Vagina (tissue), 2 donors: ENCODE data around the gene ECM1. TPM values are rescaled to one million over a fixed set of nuclear protein-coding genes. Genes with fewer than 3 reads are reported as not detected.

Source experiments
- DNase-seq, 2 donors: peaks; one replicate each; pipeline ENCODE4 v3.0.0-alpha.2; 2017; ENCODE audit errors: extremely low spot score in 2 of 2
- H3K27ac ChIP-seq: fragments of 200-600 bp; sonication (generic); one replicate; pipeline ENCODE4 v1.5.1; 2019
- H3K27me3 ChIP-seq: fragments of 200-600 bp; sonication (generic); one replicate; pipeline ENCODE4 v1.5.1; 2019
- H3K36me3 ChIP-seq, 2 donors: fragments of 200-600 bp; sonication (generic); one replicate each; pipeline ENCODE4 v1.5.1; 2017 to 2019
- H3K4me1 ChIP-seq: fragments of 200-600 bp; sonication (generic); one replicate; pipeline ENCODE4 v1.5.1; 2019
- H3K4me3 ChIP-seq, 2 donors: fragments of 200-600 bp; sonication (generic); 1 replicate in 1 of 2; 2 replicates in 1 of 2; pipeline ENCODE4 v1.5.1; 2016 to 2019
- H3K9me3 ChIP-seq: fragments of 200-600 bp; sonication (generic); one replicate; pipeline ENCODE4 v1.5.1; 2019
- POLR2A ChIP-seq, 2 donors: fragments of 450-650 bp; IDR thresholded peaks; one replicate each; pipeline ENCODE4 v1.6.1; 2017; ENCODE audit warnings: antibody characterized with exemption in 2 of 2, mild to moderate bottlenecking in 2 of 2, moderate library complexity in 2 of 2
- POLR2AphosphoS5 ChIP-seq, 2 donors: sonication (generic); formaldehyde crosslinking; IDR thresholded peaks; one replicate each; pipeline ENCODE4 v1.9.0; 2017; ENCODE audit warnings: antibody characterized with exemption in 2 of 2, mild to moderate bottlenecking in 2 of 2, low read depth in 1 of 2; ENCODE audit not compliant: insufficient read depth in 1 of 2
- intact Hi-C: fragments of 100-400 bp; cut with DNase I; formaldehyde crosslinking; loops from one replicate; pipeline ENCODE4 v1.15.1; 2023
- total RNA-seq: library from RNA; depleted of rRNA; stranded (reverse); fragments of >200 nt; gene quantifications from one replicate; pipeline ENCODE4 v1.2.3, GENCODE V29; 2016
- TF ChIP-seq, protein P1 (sequence below), 3 experiments: fragments of 450-650 bp in 2 of 3; fragments of 200-600 bp in 1 of 3; sonication (generic) in 1 of 3; IDR thresholded peaks; one replicate each; pipeline ENCODE4 v1.5.1; 2017 to 2019; ENCODE audit warnings: antibody characterized with exemption in 3 of 3, mild to moderate bottlenecking in 2 of 3, moderate library complexity in 2 of 3

ECM1 gene
- total RNA-seq, 1 donor from 2014 or later = 130 TPM

DNA sequence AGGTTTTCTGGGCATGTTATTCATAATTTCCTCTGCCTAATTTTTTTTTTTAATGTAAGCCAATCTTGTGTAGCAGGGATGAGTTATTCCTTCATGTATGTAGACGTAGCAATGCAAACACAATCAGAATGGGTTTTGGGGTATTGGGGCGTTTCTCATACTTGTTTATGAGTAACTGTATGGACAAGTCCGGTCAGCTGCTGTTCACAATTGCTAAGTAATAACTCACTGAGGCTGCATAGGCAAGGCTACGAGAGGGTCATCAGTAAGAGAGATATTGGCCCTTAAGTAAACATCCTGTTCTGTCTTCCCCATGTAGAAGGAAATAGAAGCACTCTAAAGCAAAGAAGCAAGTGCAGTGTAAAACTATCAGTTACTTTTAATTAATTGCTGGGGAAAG, 30.2 kb upstream of the ECM1 start:
- Histone ChIP-seq H3K36me3 (peaks cover 0 to 5% of the 10 kb centered on the region in 2 donors), H3K27me3 (no peaks in the 10 kb centered on the region), H3K4me3 (no peak overlapping the region), H3K4me1 (no peaks in the 10 kb centered on the region), H3K9me3 (no peaks in the 10 kb centered on the region), H3K27ac (no peak overlapping the region)
- TF ChIP-seq, protein P1, sequence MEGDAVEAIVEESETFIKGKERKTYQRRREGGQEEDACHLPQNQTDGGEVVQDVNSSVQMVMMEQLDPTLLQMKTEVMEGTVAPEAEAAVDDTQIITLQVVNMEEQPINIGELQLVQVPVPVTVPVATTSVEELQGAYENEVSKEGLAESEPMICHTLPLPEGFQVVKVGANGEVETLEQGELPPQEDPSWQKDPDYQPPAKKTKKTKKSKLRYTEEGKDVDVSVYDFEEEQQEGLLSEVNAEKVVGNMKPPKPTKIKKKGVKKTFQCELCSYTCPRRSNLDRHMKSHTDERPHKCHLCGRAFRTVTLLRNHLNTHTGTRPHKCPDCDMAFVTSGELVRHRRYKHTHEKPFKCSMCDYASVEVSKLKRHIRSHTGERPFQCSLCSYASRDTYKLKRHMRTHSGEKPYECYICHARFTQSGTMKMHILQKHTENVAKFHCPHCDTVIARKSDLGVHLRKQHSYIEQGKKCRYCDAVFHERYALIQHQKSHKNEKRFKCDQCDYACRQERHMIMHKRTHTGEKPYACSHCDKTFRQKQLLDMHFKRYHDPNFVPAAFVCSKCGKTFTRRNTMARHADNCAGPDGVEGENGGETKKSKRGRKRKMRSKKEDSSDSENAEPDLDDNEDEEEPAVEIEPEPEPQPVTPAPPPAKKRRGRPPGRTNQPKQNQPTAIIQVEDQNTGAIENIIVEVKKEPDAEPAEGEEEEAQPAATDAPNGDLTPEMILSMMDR (IDR thresholded peaks at IDR 0.05) = no peak
- TF ChIP-seq POLR2AphosphoS5 (IDR thresholded peaks at IDR 0.05; ENCODE audit: insufficient read depth in 1 of 2, low read depth in 1 of 2) (no peak), POLR2A (IDR thresholded peaks at IDR 0.05) (no peak)
- no peak for DNase-seq
- intact Hi-C loops = no loop called here

DNA sequence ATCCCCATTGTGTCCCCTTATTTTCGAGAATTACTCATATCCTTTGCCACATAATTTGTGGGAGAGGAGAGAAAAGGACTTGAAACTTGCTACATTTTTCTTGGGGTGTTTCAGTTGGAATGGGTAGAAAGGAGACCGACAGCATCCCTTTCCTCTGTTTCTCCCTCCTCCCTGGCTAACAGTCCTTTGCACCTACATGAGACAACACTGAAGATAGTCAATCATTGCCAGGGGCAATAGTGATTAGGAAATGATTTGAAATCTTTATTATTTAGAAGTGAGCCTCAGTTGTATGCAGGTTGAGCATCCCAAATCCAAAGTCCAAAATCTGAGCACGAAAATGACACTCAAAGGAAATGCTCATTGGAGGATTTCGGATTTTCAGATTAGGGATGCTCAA, 28.5 kb upstream of the ECM1 start:
- intact Hi-C loops = no loop called here
- DNase-seq = no peak
- TF ChIP-seq POLR2A (IDR thresholded peaks at IDR 0.05) (no peak), POLR2AphosphoS5 (IDR thresholded peaks at IDR 0.05; ENCODE audit: insufficient read depth in 1 of 2, low read depth in 1 of 2) (no peak)
- TF ChIP-seq, protein P1 (IDR thresholded peaks at IDR 0.05) = no peak
- no peaks in the 10 kb centered on the region for H3K36me3 ChIP-seq
- H3K4me1 ChIP-seq = no peaks in the 10 kb centered on the region
- no peaks in the 10 kb centered on the region for H3K9me3 ChIP-seq
- no peak overlapping the region for H3K27ac ChIP-seq
- no peaks in the 10 kb centered on the region for H3K27me3 ChIP-seq
- no peak overlapping the region for H3K4me3 ChIP-seq

DNA sequence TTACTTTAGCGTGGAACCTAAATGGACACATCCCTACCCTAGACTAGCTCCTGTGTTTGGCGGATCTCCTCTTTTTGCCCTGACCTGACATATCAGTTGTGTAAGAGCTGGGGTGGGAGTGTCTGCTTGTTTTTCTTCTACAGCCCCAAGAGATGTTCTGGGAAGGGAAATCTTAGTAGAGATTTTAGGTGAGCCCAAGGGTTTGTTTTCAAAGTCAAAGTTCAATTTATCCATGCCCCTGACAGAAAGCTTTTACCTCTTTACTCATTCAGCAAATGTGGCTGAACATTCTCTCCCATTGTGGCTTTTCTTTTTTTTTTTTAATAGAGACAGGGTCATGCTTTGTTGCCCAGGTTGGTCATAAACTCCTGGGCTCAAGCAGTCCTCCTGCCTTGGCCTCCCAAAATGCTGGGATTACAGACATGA, 28.0 kb upstream of the ECM1 start:
- DNase-seq = no peak
- no peak for TF ChIP-seq POLR2AphosphoS5 (IDR thresholded peaks at IDR 0.05; ENCODE audit: insufficient read depth in 1 of 2, low read depth in 1 of 2)
- TF ChIP-seq, protein P1 (IDR thresholded peaks at IDR 0.05) = no peak
- no peak for TF ChIP-seq POLR2A (IDR thresholded peaks at IDR 0.05)
- H3K9me3 ChIP-seq = no peaks in the 10 kb centered on the region
- H3K4me1 ChIP-seq = no peaks in the 10 kb centered on the region
- H3K4me3 ChIP-seq = no peak overlapping the region
- H3K27me3 ChIP-seq = no peaks in the 10 kb centered on the region
- intact Hi-C loops = no loop called here
- no peaks in the 10 kb centered on the region for H3K36me3 ChIP-seq
- H3K27ac ChIP-seq = no peak overlapping the region

DNA sequence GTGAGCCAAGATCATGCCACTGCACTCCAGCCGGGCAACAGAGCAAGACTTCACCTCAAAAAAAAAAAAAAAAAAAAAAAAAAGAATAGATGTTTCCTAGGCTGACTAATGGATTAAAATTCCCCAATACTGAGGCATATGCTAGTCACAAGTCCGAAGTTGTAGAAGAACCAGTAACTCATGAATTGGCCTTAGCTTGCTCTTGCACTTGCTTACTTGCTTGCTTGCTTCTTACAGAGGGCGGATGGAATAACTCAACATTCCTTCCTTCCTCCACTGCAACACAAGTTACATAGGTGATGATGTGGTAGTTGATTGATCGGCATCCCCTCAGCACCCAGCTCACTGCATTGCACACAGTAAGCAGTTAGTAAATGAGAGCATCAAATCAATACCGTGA, 23.5 kb upstream of the ECM1 start:
- H3K27ac ChIP-seq = no peak overlapping the region
- H3K27me3 ChIP-seq = no peaks in the 10 kb centered on the region
- intact Hi-C loops = no loop called here
- no peak for DNase-seq
- TF ChIP-seq POLR2AphosphoS5 (IDR thresholded peaks at IDR 0.05; ENCODE audit: insufficient read depth in 1 of 2, low read depth in 1 of 2) (no peak), POLR2A (IDR thresholded peaks at IDR 0.05) (no peak)
- TF ChIP-seq, protein P1 (IDR thresholded peaks at IDR 0.05) = no peak
- H3K36me3 ChIP-seq = no peaks in the 10 kb centered on the region
- no peaks in the 10 kb centered on the region for H3K9me3 ChIP-seq
- H3K4me3 ChIP-seq = no peak overlapping the region
- H3K4me1 ChIP-seq = peaks cover 10% of the 10 kb centered on the region

DNA sequence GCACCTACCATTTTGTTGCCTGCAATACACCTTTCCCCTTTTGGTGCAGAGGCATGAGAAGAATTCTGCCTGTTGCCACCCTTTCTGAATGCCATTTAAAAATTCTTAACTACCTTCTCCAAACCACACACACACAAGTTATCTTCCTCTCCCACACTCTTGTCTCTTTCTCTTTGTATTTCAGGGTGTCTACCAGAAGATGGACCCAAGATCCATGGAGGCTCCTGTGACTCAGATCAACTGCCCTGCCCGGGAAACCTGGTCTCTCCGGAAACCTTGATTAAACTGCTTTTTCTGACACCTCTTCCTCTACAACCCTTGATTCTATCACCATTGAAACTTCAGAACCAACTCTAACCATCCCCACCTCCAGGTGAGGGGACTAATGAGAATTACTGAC, 23.0 kb upstream of the ECM1 start:
- no peaks in the 10 kb centered on the region for H3K9me3 ChIP-seq
- H3K27me3 ChIP-seq = no peaks in the 10 kb centered on the region
- TF ChIP-seq, protein P1 (IDR thresholded peaks at IDR 0.05) = no peak
- TF ChIP-seq POLR2AphosphoS5 (IDR thresholded peaks at IDR 0.05; ENCODE audit: insufficient read depth in 1 of 2, low read depth in 1 of 2) (no peak), POLR2A (IDR thresholded peaks at IDR 0.05) (no peak)
- intact Hi-C loops = no loop called here
- no peaks in the 10 kb centered on the region for H3K36me3 ChIP-seq
- H3K27ac ChIP-seq = no peak overlapping the region
- DNase-seq = no peak
- peaks cover 10% of the 10 kb centered on the region for H3K4me1 ChIP-seq
- no peak overlapping the region for H3K4me3 ChIP-seq
